T-helper 22 cell (primary cell): ENCODE data around the gene ADGRE2.
"Not testable (repeated sequence)": the region's sequence is repeated elsewhere in the genome, so short reads cannot be mapped to it uniquely, and the experiment has no call there.

Experiments used
- DNase-seq: peaks from one replicate; pipeline ENCODE4 v3.0.0-alpha.2; 2020; ENCODE audit warnings: low read depth

The ADGRE2 gene

GRCh38 chr19:14779151-14779550, 791 bp upstream of the ADGRE2 start:
- no peak for DNase-seq

DNA sequence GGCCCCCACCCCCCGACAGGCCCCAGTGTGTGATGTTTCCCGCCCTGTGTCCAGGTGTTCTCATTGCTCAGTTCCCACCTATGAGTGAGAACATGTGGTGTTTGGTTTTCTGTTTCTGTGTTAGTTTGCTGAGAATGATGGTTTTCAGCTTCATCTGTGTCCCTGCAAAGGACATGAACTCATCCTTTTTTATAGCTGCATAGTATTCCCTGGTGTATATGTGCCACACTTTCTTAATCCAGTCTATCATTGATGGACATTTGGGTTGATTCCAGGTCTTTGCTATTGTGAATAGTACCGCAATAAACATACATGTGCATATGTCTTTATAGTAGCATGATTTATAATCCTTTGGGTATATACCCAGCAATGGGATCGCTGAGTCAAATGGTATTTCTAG, 715 bp downstream of the ADGRE2 start:
- not testable (repeated sequence) for DNase-seq

DNA sequence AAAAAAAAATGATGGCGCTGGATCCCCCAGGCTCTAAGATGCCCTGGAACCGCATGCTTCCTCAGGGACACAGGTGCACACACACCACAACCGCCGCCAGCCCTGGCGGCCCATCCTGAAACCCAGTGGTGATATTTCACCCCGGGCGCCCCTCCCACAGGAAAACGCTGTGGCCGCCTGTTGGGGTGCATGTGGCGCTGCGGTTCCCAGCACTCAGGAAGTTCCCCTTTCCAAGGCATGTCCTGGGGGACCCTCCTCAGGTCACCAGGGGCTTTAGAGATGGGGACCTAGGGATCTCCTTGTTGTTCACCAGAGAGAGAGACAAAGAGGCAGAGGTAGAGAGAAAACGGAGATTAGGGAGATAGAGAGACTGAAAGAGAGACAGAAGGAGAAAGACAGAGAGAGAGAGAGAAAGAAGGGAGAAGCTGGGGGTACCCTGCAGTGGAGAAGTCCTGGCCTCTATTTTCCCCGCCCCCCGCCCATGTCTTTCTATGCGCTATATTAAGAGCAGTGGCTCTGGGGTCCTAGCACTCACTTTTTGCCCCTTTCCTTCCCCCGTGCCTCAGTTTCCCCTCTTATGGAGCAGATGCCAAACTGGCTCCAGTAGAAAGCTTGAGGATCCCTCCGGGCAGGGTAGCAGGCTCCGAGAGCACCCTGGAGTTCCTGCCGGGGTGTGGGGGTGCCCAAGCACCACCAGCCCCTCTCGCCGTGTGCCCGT, 2.3 kb downstream of the ADGRE2 start:
- no peak for DNase-seq

- DNase-seq, result not testable (repeated sequence)
These were observed 3.0 kb downstream of the ADGRE2 start for GRCh38 chr19:14775326-14775725.

GRCh38 chr19:14774373-14774772, 4.0 kb downstream of the ADGRE2 start:
- no peak for DNase-seq

GRCh38 chr19:14773722-14774121, 4.6 kb downstream of the ADGRE2 start:
- not testable (repeated sequence) for DNase-seq

DNA sequence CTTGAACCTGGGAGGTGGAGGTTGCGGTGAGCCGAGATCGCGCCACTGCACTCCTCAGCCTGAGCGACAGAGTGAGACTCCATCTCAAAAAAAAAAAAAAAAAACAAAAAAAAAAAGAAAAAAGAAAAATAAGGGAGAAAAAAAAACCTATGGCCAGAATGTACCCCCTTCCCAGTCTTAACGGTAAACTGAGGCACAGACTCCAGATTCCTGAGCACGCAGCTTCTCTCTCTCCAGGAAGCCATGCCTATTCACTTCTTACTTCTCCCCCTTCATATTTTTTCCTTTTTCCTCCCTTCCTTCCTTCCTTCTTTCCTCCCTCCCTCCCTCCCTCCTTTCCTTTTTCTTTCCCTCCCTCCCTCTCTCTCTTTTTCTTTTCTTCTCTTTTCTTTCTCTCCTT, 5.4 kb downstream of the ADGRE2 start:
- no peak for DNase-seq

DNA sequence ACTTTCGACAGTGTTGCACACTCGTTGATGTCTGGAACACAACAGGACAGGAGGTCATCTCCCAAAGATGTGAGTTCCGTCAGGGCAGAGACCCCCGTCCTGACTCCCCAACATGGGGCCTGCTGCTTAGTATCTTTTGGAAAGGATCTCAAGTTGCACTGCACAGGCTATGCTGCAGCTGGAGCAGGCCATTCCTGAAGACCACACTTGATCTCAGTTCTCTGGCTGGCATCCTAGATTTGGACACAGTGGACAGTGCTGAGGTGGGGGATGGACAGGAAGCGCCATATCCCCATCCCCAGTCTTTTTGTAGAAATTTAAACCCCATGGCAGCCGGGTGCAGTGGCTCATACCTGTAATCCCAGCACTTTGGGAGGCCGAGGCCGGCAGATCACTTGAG, 5.9 kb downstream of the ADGRE2 start:
- no peak for DNase-seq

DNA sequence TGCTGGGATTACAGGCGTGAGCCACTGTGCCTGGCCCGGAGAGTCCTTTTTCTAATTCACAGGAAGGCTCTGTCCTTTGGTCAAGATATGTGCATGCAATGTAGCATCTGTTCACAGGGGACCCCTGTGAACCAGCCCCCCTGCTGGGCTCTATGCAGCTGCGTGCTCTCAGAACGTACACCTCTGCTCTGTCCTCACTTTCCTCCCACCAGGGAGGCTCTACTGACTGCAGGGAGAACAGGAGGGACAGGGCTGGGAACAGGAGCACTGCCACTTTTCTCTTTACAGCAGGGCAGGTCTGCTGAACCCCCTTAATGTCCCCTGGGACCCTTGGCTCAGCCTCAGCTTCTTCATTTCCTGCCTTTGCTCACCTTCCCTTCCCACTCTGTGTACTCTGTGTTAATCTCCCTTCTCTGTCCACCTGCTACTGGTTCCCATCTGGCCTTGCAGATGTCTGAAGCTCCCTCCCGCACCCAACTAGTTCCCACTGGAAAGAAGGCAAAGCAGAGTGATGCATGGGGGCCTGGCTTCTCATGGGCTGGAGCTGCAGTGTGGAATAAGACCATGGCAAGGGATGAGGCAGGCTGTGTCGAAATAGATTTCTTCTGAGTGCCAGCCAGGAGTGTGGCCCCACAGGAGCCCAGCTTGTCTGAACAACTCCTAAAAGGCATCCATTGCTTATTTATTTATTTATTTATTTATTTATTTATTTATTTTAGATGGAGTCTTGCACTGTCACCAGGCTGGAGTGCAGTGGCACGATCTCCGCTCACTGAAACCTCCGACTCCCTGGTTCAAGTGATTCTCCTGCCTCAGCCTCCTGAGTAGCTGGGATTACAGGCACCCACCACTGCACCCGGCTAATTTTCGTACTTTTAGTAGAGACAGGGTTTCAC, 7.2 kb downstream of the ADGRE2 start:
- no peak for DNase-seq

DNA sequence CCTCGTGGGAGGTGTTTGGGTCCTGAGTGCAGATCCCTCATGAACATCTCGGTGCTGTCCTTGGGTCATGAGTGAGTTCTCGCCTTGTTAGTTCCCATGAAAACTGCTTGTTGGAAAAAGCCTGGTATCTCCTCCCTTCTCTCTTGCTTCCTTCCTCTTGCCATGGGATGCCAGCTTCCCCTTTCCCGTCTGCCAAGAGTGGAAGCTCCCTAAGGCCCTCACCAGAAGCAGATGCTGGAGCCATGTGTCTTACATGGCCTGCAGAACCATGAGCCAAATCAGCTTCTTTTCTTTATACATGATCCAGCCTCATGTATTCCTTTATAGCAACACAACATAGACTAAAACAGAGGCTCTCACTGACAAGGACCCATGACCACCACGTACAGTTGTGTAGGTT, 8.2 kb downstream of the ADGRE2 start:
- DNase-seq, result no peak

DNA sequence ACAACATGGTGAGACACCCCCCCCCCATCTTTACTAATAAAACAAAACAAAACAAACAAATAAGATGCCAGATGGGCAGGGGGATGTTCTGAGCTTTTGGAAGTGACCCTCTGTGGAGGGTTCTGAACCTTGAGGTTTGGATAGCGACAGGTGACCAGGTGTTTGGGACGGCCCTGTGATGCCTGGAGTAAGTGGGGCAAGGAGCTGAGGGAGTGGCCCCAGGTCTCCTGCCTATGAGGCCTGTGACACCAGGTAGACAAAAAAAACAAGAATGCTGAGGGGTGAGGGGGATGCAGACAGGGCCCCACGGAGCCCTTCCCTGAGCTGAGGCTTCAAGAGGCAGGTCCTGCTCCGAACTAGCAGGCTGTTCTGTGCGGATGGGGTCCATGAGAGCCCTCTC, 9.2 kb downstream of the ADGRE2 start:
- DNase-seq, result no peak

- DNase-seq, result no peak
These were observed 10.4 kb downstream of the ADGRE2 start for GRCh38 chr19:14768001-14768400.

DNA sequence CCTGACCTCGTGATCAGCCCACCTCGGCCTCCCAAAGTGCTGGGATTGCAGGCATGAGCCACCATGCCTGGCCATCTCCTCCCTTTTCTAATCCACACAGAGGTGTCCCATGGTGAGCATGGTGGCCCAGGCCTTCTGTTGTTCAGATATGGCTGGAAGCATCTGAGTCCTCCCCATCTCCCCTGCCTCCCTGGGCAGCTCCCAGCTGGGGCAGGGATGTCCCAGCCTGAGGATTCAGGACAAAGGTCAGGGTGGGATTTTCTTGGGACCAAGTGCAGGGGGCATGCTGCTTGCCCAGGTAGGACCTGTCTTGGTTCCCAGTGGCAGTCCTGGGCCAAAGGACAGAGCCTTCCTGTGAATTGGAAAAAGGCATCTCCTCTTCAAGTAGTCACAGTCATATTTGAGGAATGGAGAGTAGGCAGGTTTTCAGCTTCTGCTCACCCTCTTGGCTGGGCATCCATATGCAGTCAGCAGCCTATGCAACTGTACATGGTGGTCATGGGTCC, 10.8 kb downstream of the ADGRE2 start:
- no peak for DNase-seq

GRCh38 chr19:14765841-14766240, 12.5 kb downstream of the ADGRE2 start:
- DNase-seq, result not testable (repeated sequence)

DNA sequence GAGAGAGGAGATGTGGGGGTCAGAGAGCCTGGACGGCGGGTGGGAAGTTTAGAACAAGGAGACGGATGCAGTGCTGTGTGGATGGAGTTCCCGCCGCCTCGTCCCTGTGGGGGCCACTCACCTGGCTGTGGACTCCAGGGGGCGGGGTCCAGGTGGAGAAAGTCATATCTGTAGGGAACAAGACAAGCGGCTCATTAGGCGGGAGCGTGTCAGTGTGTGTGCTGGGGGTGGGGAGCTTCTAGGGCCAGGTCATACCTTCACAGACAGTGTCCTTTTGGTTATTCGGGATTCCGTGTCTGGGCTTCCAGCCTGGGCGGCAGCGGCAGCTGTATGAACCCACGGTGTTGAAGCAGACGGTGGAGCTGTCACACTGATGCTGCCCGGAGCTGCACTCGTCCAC, 13.0 kb downstream of the ADGRE2 start:
- not testable (repeated sequence) for DNase-seq

DNA sequence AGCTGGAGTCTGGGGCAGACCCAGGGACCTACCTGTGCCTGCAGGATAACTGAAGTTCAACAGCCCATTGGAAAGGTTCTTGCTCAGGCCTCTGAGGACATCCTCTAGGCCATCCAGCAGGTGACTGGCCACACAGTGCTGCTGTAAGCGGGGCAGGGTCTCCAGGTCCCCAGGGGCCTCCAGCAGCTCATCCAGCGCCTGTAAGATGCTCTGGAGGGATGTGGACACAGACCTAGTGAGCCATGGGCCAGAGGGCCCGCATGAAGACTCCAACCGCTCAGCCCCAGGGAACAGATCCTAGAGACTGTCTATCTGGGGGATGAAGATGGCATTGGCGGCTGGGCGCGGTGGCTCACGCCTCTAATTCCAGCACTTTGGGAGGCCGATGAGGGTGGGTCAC, 14.0 kb downstream of the ADGRE2 start:
- no peak for DNase-seq

DNA sequence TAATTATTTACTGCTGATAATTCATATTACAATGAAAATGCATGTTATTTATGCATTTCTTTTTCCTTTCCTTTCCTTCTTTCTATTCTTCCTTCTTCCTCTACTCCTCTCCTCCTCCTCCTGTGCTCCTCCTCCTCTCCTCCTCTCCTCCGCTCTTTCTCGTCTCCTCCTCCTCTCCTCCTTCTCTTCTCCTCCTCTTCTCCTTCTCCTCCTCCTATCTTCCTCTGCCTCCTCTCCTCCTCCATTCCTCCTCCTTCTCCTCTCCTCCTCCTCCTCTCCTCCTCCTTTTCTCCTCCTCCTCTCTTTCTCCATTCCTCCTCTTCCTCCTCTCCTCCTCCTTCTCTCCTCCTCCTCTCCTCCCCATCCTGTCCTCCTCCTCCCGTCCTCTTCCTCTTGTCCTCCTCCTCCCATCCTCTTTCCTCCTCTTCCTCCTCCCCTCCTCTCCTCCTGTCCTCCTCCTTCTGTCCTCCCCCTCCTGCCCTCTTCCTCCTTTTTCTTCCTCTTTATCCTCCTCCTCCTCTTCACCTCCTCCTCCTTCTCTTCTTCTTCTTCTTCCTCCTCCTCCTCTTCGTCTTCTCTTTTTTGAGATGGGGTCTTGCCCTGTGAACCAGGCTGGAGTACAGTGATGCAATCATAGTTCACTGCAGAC, 14.7 kb downstream of the ADGRE2 start:
- DNase-seq, result no peak

DNA sequence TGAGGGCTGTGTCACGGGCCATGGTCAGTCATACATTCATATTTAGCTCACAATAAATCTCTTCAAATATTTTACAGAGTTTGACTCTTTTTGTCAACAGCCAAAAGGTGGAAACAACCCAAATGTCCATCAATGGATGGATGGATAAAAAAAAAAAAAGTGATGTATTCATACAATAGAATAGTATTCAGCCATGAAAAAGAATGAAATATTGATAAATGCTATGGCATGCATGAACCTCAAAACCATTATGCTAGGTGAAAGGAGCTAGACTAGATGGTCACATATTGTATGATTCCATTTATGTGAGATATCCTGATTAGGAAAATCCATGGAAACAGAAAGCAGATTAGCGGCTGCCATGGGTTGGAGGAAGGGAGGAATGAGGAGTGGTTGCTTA, 16.2 kb downstream of the ADGRE2 start:
- DNase-seq, result no peak

DNA sequence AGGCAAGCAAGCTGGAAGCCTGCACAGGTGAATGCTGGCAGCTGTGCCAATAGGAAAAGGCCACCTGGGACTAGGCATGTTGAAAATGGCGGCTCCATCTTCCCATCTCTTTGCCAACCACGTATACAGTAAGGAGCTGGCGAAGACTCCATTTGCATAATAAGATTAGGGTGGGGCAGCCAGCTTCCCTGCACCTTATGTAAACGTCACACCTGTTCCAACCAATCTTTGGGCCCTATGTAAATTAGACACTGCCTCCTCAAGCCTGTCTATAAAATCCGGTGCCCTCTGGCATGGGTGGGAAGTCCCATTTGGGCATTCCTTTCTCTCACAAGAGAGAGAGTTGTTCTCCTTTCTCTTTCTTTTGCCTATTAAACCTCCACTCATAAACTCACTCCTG, 16.8 kb downstream of the ADGRE2 start:
- DNase-seq, result no peak

DNA sequence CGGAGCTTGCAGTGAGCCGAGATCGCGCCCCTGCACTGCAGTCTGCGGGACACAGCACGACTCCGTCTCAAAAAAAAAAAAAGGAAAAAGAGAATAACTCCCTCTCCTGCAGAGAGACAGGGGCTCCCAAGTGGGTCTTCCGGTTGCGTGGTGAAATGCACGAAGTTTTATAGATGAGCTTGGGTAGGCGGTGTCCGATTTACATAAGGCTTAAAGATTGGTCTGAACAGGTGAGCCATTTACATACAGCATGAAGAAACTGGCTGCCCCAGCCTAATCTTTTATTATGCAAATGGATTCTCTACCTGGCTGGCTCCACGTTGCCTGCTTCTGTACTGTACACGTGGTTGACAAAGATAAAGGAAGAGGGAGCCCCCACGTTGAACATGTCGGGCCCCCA, 19.5 kb downstream of the ADGRE2 start:
- DNase-seq, result no peak

DNA sequence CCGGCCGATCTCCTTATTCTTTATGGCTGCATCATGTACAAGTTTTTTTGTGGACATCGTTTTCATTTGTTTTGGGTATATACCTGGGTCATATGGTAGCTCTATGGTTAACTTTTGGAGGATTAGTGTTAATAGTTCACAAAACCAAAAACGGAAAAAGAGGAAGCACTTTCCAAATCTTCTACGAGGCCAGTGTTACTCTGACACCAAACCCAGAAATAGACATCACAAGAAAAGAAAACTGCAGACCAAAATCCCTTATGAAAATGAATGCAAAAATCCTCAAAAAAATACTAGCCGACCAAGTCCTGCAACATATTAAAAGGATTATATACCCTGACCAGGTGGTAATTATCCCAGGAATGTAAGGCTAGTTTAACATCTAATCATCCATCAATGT, 29.8 kb downstream of the ADGRE2 start:
- no peak for DNase-seq

DNA sequence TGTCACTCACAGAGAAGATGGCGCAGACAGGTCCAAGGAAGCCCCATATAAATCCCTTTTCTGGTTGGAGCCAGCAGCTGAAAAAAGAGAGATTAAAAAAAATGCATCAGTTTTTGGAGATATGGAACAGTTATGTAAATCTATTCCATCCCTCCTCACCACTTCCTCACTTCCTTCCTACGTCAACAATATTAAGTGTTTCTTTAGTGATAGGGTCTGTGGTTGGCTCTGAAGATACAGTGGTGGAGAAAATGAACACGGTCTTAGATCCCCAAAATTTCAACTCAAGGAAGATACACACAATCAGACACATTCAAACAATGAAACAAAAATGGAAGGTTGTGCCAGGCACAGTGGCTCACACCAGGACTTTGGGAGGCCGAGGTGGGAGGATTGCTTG, 31.5 kb downstream of the ADGRE2 start:
- DNase-seq, result no peak

- no peak for DNase-seq
These were observed 42.4 kb downstream of the ADGRE2 start for GRCh38 chr19:14735915-14736314.
